Loucy (cell line): ENCODE data around the gene FLVCR1.

Experiments used
- H2AFZ ChIP-seq: fragments of 200-600 bp; sonication (generic); 2 replicates; pipeline ENCODE4 v1.6.0; 2016; ENCODE audit warnings: antibody characterized with exemption, mild to moderate bottlenecking, low read length, moderate library complexity
- H3F3A ChIP-seq: fragments of 200-600 bp; 2 replicates; pipeline ENCODE4 v1.6.0; 2016; ENCODE audit warnings: antibody characterized with exemption, low read depth, mild to moderate bottlenecking
- H3K27me3 ChIP-seq: fragments of 200-600 bp; sonication (generic); 2 replicates; pipeline ENCODE4 v1.6.1; 2014; ENCODE audit warnings: low read length, mild to moderate bottlenecking; ENCODE audit not compliant: insufficient read depth, poor library complexity, severe bottlenecking
- H3K36me3 ChIP-seq: fragments of 200-600 bp; sonication (generic); 2 replicates; pipeline ENCODE4 v1.6.1; 2016; ENCODE audit warnings: low read length; ENCODE audit not compliant: insufficient read depth
- H3K4me1 ChIP-seq: fragments of 200-600 bp; sonication (generic); 2 replicates; pipeline ENCODE4 v1.5.1; 2014; ENCODE audit warnings: low read length, mild to moderate bottlenecking; ENCODE audit not compliant: insufficient read depth, poor library complexity, severe bottlenecking
- H3K4me2 ChIP-seq: fragments of 200-600 bp; sonication (generic); 2 replicates; pipeline ENCODE4 v1.6.0; 2014; ENCODE audit warnings: antibody characterized with exemption, low read length, low read depth, mild to moderate bottlenecking; ENCODE audit not compliant: poor library complexity, severe bottlenecking
- H3K4me3 ChIP-seq: fragments of 200-600 bp; sonication (generic); 2 replicates; pipeline ENCODE4 v1.5.1; 2014; ENCODE audit warnings: low read length, mild to moderate bottlenecking, mixed read lengths; ENCODE audit not compliant: poor library complexity, severe bottlenecking
- H3K79me2 ChIP-seq: fragments of 200-600 bp; sonication (generic); 2 replicates; pipeline ENCODE4 v1.6.1; 2014; ENCODE audit warnings: low read length; ENCODE audit not compliant: insufficient read depth
- H3K9ac ChIP-seq: fragments of 200-600 bp; sonication (generic); 2 replicates; pipeline ENCODE4 v1.6.0; 2014; ENCODE audit warnings: mild to moderate bottlenecking, low read depth, low read length, moderate library complexity; ENCODE audit not compliant: poor library complexity, severe bottlenecking
- H3K9me2 ChIP-seq: fragments of 200-600 bp; sonication (generic); replicated peaks from 2 replicates; pipeline ENCODE4 v1.6.1; 2016; ENCODE audit warnings: low read depth, low read length, mixed read lengths
- H3K9me3 ChIP-seq: fragments of 200-600 bp; sonication (generic); 2 replicates; pipeline ENCODE4 v1.6.1; 2014; ENCODE audit warnings: mild to moderate bottlenecking, antibody characterized with exemption, low read length, low read depth; ENCODE audit not compliant: insufficient read depth
- H4K20me1 ChIP-seq: fragments of 200-600 bp; sonication (generic); 2 replicates; pipeline ENCODE4 v1.6.0; 2014; ENCODE audit warnings: antibody characterized with exemption, low read length, mild to moderate bottlenecking; ENCODE audit not compliant: insufficient read depth, poor library complexity, severe bottlenecking
- CTCF ChIP-seq: fragments of 200-600 bp; sonication (generic); conservative IDR thresholded peaks from 2 replicates; pipeline ENCODE4 v1.5.1; 2014; ENCODE audit warnings: mild to moderate bottlenecking, antibody characterized with exemption, low read length
- EZH2phosphoT487 ChIP-seq: fragments of 200-600 bp; IDR thresholded peaks from 2 replicates; pipeline ENCODE4 v1.6.1; 2018; ENCODE audit warnings: antibody characterized with exemption, mild to moderate bottlenecking, moderate library complexity, borderline replicate concordance

Gene FLVCR1

DNA sequence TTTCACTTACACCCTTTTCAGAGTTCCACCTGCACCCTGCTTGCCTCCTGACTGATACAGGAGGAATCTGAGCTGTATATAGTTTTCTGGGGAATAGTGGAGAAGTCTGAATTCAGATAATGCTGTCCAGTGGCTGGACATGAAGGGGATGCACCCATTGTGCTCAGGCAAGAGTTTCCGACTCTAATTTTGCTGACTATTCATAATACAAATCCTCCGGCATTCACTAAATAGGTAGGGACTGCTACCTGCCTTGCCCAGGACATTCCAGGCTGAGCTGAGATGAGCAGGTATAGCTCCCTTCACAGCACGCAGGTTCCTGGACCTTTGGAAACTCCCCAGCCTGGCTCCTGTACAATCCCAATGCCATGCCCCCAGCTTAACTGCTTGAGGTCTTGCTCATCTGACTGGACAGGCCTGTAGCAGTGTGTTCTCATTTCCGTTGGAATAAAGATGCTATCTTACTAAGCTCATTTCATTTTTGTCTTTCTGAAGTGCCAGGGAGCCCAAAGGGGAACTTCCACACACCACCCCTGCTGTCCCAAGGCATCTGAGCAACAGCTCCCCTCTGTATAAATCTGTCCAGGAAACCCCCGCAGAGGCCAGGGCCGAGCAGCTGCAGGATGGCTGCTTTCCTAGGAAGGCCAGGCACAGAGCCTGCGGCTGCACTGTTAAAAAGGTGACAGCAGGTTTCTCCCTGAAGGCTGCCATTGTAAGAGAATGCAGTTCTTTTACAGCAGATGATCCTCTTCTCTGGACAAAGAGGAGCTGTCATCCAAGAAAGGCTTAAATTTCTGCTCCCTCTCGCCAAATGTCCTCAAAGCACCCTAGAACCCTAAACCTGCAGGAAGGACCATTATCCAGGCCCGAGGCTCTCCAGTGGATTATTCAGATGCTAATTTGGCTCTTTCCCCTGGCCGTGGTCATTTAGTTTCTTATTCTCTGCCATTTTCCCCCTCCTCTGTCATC lies 70.5 kb downstream of the FLVCR1 start:
- Histone ChIP-seq H3K27me3 (no peaks in the 10 kb centered on the region), H3K4me2 (no peak overlapping the region), H3K79me2 (no peaks in the 10 kb centered on the region), H3K9me2 (no peaks in the 10 kb centered on the region), H3K36me3 (no peaks in the 10 kb centered on the region), H3F3A (no peaks in the 10 kb centered on the region), H4K20me1 (no peaks in the 10 kb centered on the region), H3K4me3 (no peak overlapping the region), H2AFZ (no peak overlapping the region), H3K4me1 (no peaks in the 10 kb centered on the region), H3K9ac (no peak overlapping the region), H3K9me3 (no peaks in the 10 kb centered on the region)
- TF ChIP-seq CTCF, result no peak
- TF ChIP-seq EZH2phosphoT487, result no peak

- Histone ChIP-seq H3K9ac (no peak overlapping the region), H2AFZ (no peak overlapping the region), H3K36me3 (no peaks in the 10 kb centered on the region), H3K4me1 (no peaks in the 10 kb centered on the region), H3K79me2 (no peaks in the 10 kb centered on the region), H4K20me1 (no peaks in the 10 kb centered on the region), H3K27me3 (no peaks in the 10 kb centered on the region), H3F3A (no peaks in the 10 kb centered on the region), H3K4me2 (no peak overlapping the region), H3K9me2 (no peaks in the 10 kb centered on the region), H3K4me3 (no peak overlapping the region), H3K9me3 (no peaks in the 10 kb centered on the region)
- no peak for TF ChIP-seq CTCF
- TF ChIP-seq EZH2phosphoT487, result no peak
These were observed 73.1 kb downstream of the FLVCR1 start for GRCh38 chr1:212930986-212931678.

DNA sequence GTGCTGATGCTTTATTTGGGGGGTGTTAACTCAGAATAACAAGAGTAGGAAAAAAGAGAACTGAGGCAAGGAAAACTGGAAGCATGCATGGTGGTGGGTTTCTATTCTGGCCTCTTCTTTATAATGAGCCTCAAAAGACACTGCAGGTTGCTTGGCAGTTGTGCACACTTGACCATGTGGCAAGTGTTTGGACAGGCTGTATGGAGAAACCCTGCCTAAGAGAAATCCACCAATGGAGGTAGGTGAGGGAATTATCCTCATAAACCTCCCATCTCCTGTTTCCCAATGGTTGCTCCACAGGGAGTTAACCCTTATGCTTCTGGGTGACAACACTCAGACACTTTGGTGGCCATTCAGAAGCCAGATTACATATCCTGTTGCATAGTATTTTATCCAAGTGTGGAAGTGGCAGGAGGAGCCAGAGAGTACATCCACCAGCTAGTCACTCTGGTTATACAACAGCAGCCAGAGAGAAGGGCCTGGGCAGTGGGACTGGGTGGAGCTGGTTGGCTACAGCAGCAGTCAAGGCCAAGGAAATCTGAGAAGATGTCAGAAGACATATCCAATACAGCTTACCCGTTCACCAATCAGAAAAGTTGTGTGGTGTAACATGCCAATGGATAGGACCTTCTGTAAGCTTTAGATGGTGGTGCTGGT lies 75.9 kb downstream of the FLVCR1 start:
- H3K9me3 ChIP-seq, result no peaks in the 10 kb centered on the region
- no peaks in the 10 kb centered on the region for H3K27me3 ChIP-seq
- no peak overlapping the region for H3K4me2 ChIP-seq
- H3K79me2 ChIP-seq, result no peaks in the 10 kb centered on the region
- H3K4me1 ChIP-seq, result peaks cover 9% of the 10 kb centered on the region
- no peak overlapping the region for H3K9ac ChIP-seq
- H4K20me1 ChIP-seq, result no peaks in the 10 kb centered on the region
- H2AFZ ChIP-seq, result no peak overlapping the region
- H3K4me3 ChIP-seq, result no peak overlapping the region
- TF ChIP-seq EZH2phosphoT487 (no peak), CTCF (no peak)
- H3K36me3 ChIP-seq, result no peaks in the 10 kb centered on the region
- H3K9me2 ChIP-seq, result no peaks in the 10 kb centered on the region
- H3F3A ChIP-seq, result no peaks in the 10 kb centered on the region
